GM18861 (cell line): ENCODE measurements around the gene ATXN7L2.

Source experiments
- ATAC-seq: cut with Tn5 transposase; IDR thresholded peaks from one replicate; pipeline ENCODE4 v1.9.1; 2021; ENCODE audit not compliant: unreplicated experiment

The ATXN7L2 gene

DNA sequence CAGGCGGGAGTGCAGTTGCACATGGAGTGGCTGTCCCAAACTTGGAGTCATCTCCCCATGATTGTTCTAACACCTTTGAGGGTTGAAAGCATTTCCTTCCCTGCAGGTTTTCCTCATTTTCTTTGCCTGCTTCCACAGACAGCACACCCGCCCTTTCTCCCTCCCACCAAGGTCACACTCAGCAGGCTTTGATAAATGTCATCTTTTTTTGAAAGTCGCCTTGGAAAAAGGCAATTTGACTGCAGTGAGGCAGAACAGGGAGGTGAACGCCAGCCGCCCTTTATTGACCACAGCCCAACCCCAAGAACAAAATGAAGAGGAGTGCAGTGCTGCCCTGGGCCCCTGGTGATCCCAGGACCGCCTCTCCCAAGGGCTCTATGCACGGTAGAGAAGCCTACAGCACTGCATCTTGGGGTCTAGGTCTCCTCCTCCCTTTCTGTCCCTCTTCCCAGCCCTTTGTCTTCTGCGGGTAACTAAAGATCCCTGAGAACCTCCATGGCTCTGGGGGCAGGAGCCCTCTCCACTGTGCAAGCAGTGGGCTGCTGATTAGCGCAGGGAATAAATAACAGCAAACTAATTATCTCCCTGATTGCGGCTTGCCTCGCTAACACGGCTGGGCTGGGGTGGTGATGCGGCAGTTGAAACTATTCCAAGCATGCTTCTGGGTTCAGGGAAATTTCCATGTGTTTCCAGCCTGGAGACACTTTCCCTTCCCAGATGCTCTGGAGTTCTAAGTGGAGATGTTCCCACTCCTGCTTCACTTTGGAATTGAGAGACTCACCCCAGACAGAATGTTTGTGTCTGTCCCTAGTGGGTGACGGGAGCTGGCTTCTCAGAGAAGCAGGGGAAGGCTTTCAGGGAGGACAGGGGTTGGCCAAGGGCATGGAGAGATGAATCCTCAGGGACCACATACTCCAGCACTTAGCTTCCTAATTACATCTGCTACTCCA, 37.6 kb downstream of the ATXN7L2 start:
- ATAC-seq = no peak

DNA sequence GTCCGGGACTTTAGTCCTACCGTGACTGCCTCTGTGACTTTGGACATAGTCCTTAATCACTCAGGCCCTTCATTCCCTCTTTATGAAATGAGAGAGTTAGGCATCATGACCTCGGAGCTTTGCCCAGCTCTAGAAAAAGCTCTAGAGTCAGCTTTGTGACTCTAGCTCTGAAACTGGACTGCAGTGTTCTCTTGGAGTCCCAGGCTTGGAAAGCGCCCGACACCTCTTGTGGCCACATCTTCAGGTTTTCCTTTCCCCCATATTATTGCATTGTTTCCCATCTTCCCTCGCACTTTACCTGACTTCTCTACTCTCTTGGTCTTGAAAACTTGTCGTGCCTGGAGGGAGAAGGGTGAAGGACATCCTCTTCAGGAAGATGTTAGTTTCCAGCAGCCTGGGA, 38.3 kb downstream of the ATXN7L2 start:
- ATAC-seq = no peak

DNA sequence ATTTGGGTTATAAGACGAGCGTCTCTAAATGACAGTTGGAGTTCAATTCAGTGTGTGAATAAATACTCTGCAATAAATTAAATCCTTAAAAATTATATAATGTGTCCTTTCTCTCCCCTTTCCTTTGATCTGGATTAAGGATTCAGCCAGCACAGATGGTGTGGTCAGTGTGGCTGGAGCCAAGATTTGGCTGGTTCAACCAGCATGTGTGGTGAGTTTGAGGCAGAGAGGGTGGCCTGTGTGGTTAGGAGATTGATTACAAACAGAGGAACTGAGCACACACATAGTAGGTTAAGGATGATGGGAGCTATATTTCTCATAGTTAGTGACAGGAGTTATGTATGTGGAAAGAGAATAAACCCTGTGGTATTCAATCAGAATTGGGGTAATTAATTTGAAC, 40.0 kb downstream of the ATXN7L2 start:
- ATAC-seq = no peak

DNA sequence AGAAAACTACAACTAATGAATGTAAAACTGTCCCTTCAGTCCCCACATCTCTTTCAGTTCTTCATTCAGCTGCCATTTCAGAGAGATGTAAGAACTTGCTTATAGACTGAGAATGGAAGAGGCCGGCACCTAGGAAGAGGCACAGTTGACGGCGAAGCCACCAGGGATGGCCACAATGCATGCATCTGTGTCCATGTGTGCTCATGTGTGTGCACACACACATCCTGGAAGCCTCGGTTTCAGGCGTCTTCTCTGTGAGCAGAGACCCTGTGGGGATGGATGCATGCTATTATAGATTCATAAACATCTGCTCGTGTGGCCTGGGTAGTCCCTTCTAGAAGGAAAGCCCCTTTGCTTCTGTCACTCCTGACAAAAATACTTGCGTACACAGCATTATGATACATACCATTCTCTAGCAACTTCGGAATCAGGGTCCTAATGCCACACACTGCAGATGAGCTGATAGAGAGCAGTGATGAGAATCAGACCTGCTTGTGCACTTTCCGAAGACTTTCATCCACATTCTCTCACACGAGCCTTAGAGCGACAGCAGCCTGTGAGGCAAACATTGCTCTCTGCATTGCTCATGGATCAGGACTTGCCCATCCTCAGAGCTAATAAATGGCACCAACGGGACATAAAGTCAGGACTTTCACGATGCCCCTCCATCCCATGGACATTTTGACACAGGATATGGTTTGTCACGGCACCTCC, 43.5 kb downstream of the ATXN7L2 start:
- no peak for ATAC-seq

DNA sequence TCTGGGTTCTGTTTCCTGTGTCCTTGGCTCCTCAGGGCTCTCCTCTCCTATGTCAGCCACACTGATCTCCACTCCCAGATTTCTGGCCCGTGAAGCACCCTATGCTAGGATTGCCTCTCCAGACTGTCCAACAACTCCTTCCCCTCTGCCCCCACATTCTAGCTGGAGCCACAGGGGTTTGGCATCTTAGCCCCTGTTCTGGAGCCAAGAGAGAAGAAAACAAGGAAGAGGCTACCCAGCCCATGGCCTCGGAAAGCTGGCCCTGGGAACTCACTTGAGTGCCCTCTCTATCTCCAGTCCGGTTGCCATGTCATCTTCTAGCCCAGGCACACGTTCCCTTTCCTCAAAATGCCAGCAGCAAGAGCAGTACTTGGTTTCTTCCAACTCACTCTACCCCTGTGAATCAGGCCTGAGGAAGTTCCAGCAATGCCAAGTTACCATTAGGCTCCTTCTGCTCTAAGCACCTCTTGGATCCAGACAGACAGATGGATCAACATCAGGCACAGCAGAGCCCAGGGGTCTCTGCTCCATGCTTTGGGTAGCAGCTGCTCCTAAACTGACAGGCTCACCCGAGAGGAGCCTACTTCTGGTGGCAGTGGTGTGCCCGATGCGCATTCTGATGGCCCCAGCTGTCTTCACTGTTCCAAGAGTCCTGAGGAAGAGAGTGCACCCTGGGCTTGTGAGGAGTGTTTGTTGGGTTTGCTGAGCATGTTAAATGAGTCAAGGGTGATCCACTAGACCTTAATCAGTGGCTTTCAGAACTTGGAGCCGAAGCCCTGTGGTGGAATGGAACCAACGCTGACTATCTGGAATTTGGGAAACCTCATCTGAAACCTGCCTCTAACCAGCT, 44.4 kb downstream of the ATXN7L2 start:
- ATAC-seq = no peak

DNA sequence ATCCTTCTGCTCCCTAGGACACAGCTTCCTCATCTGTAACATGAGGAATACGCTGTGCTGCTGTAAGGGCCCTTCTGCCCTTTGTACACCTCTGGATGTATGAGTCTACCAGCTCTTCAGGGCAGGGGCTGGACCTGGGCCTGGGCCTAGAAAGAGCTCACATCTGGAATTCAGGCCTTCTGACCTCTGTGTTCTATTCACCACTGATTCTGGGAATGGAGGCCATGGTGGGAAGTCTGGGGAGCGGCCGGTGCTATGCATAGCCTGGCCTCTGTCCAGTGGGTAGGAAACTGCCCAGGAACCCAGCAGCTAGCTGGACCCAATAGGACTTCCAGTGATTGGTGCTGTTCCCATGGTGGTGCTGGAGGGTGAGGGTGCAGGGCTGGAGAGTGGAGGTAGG, 45.0 kb downstream of the ATXN7L2 start:
- ATAC-seq = no peak

DNA sequence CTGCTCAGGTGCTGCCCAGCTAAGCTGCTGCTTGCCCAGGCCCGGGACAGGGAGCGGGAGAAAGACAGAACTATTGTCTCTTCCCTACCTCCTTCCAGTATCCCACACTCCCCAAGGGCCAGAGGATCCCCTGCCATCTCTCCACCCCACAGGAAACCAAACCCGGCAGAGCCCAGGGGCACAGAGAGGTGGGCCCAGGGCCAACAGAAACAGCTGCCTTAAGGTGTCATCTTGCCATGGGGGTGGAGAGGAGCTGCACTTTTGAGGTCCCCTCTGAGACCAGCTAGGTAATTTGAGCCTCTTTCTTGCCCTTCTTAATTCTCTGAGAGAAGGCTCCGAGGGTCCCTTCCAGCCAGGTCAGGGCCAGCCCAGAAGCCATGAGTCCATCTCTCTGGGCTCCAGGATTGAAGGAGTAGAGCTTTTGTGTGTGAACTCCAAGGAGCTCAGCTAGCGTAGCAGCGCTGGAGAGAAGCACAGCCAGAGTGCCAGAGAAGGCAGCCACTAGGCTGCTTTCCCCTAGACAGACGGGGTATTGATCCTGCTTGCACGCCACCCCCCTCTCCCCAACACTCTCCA, 46.3 kb downstream of the ATXN7L2 start:
- ATAC-seq = no peak

DNA sequence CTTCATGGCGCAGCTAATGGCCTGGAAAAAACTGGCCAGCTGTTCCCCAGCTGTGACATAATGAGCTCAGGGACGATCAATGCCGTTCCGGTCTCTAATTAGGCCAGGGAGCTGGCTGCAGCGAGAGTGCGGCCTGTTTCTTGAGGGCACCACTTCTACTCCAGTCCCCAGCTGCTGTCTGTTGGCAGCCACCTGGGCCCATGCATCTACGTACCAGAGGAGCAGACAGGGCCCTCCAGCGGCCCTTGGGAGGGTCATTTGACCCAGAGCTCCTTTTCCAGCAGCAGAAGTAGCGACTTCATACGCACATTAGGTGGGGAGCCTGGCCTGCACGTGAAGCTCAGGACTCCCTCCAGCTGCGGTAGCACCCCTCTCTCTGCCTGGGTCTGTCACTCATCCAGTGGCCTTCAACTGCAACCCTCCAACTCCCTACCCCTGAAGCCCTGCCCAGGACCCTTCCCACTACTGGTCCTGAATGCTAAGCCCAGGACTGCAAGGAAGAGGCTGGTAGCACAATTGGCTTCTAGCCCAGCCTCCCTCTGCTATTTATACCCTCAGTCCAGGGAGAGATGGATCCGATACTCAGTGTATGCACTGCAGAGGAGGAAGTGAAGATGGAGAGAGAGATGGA, 46.9 kb downstream of the ATXN7L2 start:
- no peak for ATAC-seq

DNA sequence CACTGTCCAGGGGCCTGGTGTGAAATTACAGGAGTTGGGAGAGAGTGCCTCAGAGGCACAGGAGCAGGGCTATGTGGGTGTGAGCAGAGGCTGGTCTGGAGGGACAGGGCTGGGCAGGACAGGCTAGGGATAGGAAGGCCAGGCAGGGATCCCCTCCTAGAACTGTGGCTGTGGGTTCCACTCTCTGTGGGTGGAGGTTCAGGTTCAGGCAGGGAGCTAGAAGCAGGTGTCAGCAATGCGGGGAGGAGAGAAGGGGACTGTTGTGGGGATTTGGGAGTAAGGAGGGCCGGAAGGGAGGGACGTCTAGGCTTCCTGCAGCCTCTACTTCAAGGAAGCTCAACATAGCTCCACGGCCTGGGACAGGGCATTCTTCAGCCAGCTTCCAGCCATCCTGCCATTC, 47.7 kb downstream of the ATXN7L2 start:
- ATAC-seq = no peak

DNA sequence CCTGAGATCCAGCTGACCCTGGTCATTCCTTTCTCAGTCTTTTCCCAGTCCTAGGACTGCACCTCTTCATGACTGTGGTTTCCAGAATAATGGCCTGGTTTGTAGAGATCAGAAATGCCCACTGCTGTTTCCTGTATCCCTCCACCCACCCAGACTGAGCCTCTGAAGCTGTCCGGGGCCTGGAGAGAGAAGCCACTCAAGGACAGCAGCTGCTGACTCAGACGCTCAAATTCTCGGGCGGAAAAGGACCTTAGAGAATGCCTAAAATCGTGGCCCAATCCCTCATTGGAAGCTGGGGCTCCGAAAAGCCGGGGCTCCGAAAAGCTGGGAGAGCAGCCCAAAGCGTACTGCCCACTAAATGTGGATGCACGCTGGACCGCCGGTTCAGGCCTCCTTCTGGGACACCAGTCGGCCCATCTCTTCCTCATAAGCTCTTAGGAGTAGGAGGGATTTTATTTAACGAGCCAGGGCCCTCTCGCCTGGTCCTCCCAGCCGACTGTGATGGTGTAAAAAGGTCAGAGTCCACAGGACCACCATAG, 48.2 kb downstream of the ATXN7L2 start:
- no peak for ATAC-seq

DNA sequence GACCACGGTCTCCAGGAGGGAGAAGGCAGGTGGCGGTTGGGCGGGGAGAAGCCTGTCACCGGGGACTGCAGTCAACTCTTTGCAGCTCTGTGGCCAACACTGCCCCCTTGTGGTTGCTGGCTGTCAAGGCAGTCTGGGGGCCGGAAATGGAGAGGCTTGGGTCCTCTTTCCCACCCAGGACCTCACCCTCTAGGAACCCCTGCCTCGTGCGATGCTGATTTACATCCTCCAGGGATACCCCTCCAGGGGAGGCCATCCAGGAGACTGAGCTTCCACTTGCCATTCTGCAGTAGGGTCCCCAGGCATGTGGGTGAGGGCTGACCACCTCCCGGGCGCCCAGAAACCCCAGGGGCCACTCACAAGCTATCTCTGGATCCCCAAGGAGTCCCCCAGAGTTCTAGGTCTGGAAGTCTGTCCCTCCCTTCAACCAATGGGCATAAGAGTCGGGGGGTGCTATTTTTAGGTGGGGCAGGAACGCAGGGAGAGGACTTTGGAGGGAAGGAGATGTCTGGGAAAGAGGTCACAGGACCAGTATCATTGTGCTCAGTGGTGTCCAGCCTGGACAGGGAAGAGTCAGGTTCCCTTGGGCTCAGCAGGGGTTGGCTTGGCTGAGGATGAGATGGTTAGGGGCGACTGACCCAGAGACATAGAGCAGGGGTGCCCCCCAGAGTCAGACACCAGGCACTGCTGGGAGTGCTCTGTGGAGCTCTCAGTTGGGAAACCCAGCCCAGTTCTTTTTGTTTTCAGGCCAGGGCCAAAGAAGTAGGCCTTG, 48.8 kb downstream of the ATXN7L2 start:
- peak; percentile 63 for ATAC-seq

DNA sequence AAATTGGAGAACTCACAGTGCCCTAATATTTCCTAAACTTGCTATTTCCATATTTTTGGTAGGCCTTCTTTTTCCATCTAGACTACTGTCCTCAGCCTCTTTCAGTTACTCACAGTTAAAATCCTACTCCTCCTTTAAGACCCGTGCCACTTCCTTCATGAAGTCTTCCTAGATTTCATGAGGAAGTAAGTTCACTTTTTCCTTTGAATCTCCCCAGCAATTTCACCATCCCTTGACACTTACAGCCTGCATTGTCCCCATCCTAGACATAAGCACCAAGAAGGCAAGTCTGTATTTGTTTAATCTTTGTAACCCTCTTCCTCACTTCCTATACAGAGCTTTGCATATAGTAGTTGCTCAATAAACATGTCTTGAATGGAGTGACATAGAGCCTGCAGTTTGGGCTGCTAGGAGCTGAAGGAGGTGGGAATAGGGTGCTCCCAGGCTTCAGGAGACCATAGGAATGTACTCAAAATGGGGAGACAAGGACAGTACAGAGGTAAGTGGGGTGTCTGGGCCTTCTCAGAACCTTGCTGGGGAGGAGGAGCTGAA, 50.7 kb downstream of the ATXN7L2 start:
- no peak for ATAC-seq

DNA sequence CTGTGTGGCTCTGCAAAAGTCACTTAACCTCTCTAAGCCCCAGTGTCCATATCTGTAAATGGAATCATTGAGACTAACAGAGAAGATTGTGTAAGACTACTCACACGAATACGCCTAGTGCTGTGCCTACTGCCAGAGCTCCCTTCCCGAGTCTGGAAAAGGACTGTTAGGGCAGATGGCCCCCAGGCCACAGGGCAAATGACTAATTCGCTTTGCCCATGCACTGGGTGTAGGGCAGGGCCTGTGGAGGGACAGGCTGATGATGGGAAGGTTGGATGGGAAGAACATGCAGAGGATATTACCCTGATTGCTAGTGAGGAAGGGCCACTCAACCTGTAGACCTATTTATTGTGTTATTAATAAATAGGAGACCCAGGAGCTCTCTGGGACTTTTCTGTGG, 51.8 kb downstream of the ATXN7L2 start:
- no peak for ATAC-seq

DNA sequence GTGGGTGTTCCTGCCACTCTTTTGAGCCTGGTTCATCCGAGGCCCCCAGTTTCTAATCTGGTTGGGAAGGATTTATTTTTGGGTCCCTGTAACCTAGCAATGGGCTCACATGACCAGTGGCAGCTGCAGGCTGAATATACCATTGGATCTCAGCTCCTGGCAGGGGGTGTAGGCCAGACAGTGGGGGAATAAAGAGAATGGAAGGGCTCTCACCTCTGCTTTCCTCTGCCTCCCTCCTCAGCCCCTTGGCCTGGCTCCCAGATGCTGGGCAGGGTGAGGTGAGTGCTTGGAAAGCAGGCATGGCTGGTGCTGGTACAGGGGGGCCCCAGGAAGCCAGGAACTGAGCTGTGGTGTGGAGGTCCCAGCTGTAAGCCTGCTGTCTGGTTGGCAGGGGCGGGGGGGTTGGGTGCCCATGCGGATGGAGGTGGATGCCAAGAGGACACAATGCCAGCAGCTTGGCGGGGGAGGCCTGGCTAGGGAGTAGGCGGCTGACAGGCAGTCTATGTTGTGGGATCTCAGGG, 52.3 kb downstream of the ATXN7L2 start:
- no peak for ATAC-seq

DNA sequence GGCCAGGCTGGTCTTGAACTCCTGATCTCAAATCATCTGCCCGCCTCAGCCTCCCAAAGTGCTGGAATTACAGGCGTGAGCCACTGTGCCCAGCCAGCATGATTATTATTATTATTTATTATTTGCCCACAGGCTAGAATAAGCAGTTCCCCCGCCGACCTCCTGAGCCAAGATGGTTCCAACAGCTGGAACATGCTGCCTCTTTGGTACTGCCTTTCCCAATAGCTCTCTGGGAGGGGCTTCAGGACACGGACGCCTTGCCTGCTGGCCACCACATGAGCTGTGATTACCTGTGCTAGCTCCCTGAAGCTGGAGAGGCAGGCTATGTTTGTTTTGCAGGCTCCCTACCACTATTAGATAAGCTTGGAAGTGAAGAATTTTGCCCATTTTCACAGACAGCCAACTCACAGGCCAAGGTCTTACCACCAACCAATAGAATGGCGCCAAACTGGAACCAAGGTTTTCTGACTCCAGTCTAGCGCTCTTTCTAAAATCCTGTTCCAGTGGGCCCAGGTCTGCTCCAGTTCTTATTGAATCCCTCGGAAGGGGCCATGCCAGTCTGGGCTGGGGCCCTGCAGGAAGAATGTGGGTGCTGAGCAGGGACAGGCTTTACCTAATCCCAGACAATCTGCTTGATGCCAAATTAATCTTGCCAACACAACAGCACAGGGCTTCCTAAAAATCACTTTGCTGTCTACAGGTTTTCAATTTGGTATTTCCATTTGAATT, 53.9 kb downstream of the ATXN7L2 start:
- ATAC-seq = no peak

DNA sequence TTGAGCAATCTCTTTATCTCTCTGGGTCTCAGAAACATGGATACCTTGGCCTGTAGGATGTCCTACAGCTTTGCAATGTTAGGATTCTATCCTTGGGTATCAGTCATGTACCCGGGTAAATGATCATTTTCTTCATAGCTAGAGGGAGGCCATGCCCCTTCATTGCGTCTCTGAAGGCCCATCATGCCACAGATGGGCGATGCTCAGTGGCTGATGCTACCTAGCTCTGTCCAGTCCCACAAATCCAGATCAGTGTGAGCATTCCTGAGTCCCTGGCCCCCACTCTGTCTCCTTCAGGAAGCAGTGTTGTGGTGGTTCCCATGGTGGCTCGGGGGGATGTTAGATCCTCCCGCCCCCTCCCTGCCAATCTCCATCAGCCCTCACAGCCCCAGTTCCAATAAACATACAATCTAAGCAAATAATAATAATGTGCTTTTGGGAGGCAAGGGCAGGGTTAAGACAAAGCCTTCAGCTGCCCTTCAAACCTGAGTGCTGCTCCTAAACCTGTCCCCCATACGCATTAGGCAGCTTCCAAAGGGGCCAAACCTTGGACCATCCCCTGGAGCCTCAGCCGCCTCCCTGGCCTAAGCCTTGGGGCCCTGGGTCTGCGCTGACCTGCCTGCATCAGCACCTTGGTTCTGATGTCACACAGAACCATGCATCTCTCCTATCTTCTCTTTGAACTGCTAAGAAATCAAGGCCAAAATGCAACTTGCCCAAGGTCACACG, 55.3 kb downstream of the ATXN7L2 start:
- ATAC-seq = no peak

DNA sequence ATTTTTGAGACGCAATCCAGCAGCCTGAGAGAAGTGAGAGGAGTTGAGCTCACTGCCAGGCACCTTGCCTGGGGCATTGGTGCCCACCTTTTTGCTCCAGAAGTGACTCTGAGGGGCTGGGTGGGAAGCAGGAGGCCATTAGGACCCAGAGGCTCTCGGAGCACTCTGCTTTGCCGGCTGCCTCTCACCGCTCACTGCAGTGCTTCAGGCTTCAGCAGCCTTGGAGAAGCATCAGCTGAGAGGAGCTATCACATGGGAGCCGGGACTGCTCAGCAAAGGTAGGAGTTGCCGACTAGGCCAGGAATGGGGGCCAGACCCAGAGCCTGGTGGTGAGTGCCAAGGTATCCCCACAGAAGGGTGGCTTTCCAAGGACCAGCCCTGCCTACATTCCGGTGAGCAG, 56.0 kb downstream of the ATXN7L2 start, which contains the start of gene GPR61:
TSS of gene GPR61 (plus strand) at position 197 of the 400 bp plus-strand sequence. CDS start 3,151 bp downstream, outside the sequence.
- ATAC-seq = no peak
